NK-92 treated with Interleukin-12 subunit alpha and Interleukin-12 subunit beta, amount 100 ng/mL, for 24 hours (cell line): Measurements from ENCODE around the gene GPN3.
"Not testable (repeated sequence)": the region's sequence is repeated elsewhere in the genome, so short reads cannot be mapped to it uniquely, and the experiment has no call there.

Source experiments
- DNase-seq: peaks from one replicate; lab custom pipeline; 2025; lab: John Stamatoyannopoulos, UW

GPN3 gene

GRCh38 chr12:110444455-110444854, 23.6 kb downstream of the GPN3 start:
- no peak for DNase-seq

GRCh38 chr12:110436231-110436630, 31.8 kb downstream of the GPN3 start:
- no peak for DNase-seq

DNA sequence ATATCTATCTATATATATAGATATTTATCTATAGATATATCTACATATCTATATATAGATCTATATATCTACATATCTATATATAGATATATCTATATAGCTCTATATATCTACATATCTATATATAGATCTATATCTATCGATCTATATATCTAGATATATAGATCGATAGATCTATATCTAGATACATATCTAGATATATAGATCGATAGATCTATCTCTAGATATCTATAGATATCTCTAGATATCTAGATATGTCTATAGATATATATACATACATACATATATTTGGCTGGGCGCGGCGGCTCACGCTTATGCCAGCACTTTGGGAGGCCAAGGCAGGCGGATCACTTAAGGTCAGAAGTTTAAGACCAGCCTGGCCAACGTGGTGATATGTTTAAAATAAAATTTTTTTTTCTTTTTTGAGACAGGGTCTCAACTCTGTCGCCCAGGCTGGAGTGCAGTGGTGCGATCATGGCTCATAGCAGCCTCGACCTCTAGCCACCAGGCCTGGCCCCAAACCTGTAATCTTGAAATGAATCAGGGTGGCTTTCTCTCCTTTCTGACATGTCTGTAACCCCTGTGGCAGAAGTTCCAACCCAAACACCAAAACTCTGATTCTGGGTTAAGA, 36.0 kb downstream of the GPN3 start:
- no peak for DNase-seq

GRCh38 chr12:110429676-110430075, 38.4 kb downstream of the GPN3 start:
- DNase-seq: not testable (repeated sequence)

DNA sequence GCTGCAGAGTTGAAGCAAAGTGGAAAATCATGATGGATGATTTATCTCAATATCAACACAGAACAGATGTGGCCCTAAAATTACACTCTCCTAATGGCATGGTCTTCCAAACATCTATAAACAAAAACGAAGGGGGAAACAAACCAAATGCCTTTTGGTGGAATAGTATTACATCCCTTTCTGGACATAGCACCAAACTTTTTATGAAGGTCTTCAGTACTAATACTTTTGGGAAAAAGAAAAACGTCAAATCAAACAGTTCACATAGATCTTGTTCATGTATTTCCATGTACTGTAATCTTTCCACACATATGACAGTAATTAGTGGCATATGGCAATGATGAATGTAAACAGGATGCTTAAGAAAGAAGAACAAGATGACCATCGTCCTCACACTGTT, 41.7 kb downstream of the GPN3 start:
- DNase-seq: no peak

DNA sequence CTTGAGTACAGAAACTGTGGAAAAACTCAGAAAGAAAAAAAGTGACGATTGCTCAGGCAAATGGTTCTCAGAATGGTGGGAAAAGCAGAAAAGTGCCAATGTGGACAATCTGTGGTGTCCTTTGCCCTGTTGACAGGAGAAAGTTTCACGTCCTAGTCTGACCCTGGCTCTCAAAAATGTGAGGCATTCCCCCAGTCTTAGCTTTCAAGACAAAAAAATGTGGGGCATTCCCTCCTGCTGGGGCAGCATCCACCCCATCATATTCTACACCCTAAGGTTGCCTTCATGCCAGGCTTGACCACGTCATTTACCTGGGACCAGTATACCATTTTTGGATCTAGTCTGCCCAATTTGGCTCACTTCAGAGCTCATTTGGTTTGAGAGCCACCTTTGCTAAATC, 43.8 kb downstream of the GPN3 start:
- no peak for DNase-seq

GRCh38 chr12:110421701-110422100, 46.4 kb downstream of the GPN3 start:
- no peak for DNase-seq

GRCh38 chr12:110421159-110421661, 46.8 kb downstream of the GPN3 start:
- no peak for DNase-seq

DNA sequence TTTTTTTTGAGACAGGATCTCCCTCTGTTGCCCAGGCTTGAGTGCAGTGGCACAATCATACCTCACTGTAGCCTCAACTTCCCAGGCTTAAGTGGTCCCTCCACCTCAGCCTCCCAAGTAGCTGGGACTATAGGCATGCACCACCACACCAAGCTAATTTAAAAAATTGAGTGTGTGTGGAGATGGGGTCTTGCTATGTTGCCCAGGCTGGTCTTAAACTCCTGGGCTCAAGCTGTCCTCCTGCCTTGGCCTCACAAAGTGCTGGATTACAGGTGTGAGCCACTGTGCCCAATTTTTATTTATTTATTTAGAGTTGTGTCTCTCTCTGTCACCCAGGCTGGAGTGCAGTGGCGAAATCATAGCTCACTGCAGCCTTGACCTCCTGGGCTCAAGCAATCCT, 47.4 kb downstream of the GPN3 start:
- not testable (repeated sequence) for DNase-seq

- DNase-seq: not testable (repeated sequence)
Observed at GRCh38 chr12:110417113-110417512, 50.9 kb downstream of the GPN3 start.

GRCh38 chr12:110410086-110410485, 58.0 kb downstream of the GPN3 start:
- not testable (repeated sequence) for DNase-seq

DNA sequence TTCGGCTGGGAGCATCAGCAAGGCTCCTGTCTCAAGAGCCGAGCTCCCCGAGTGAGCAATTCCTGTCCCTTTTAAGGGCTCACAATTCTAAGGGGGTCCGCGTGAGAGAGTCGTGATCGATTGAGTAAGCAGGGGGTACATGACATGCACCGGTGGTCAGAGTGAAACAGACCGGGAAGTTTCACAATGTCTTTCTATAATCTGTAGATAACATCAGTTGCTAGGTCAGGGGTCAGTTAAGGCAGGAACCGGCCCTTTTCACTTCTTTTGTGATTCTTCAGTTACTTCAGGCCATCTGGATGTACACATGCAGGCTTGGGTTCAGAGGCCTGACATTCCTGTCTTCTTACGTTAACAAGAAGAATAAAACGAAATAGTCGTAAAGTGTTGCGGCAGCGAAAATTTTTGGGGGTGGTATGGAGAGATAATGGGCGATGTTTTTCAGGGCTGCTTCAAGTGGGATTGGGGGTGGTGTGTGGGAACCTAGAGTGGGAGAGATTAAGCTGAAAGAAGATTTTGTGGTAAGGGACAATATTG, 62.9 kb downstream of the GPN3 start:
- DNase-seq: not testable (repeated sequence)

GRCh38 chr12:110403976-110404682, 63.9 kb downstream of the GPN3 start:
- peak; percentile 56 for DNase-seq

GRCh38 chr12:110403146-110403975, 64.7 kb downstream of the GPN3 start, which contains the start of gene ANAPC7:
TSS of gene ANAPC7 (minus strand) at chr12:110403708. CDS start at chr12:110403627, 81 bp downstream.
- DNase-seq: peak; percentile 63
